IMR-90 (cell line): Measurements from ENCODE around the gene LGMN. TPM values are rescaled to one million over a fixed set of nuclear protein-coding genes. Genes with fewer than 3 reads are reported as not detected.

Experiments used
- ATAC-seq: fragments of 200-7000 bp; cut with Tn5 transposase; 2 replicates; pipeline ENCODE4 v1.9.1; 2020; ENCODE audit warnings: low read depth, mild to moderate bottlenecking, moderate library complexity
- BruUV-seq: library from RNA; stranded (reverse); fragments of 400-500 nt; replicated peaks from 2 replicates; lab custom pipeline; 2021; lab: Mats Ljungman, UMichigan
- CTCF ChIA-PET: fragments of 300-600 bp; formaldehyde crosslinking; extraction: SDS; loops from one replicate; lab custom pipeline; 2021; ENCODE audit warnings: antibody characterized with exemption; lab: Yijun Ruan, JAX
- POLR2A ChIA-PET: fragments of 300-600 bp; sonication (Branson Sonifier 250); formaldehyde crosslinking; loops from one replicate; lab custom pipeline; 2022; ENCODE audit warnings: antibody characterized with exemption; ENCODE audit not compliant: unreplicated experiment; lab: Charles Lee
- DNase-seq: peaks from one replicate; pipeline ENCODE4 v3.0.0; 2013
- H2AFZ ChIP-seq: replicated peaks from 2 replicates; pipeline ENCODE3; 2013; ENCODE audit warnings: low read length, mild to moderate bottlenecking; ENCODE audit not compliant: poor library complexity
- H2AK5ac ChIP-seq: 2 replicates; pipeline ENCODE4 v1.6.1; 2013; ENCODE audit warnings: low read depth, low read length, inconsistent platforms
- H2AK9ac ChIP-seq: replicated peaks from 2 replicates; pipeline ENCODE3; 2013; ENCODE audit warnings: mild to moderate bottlenecking, low read depth, low read length, moderate library complexity; ENCODE audit not compliant: poor library complexity
- H2BK120ac ChIP-seq: 2 replicates; pipeline ENCODE4 v1.6.1; 2013; ENCODE audit warnings: low read depth, low read length, inconsistent platforms
- H2BK15ac ChIP-seq: 3 replicates; pipeline ENCODE4 v1.6.1; 2013; ENCODE audit warnings: low read depth, low read length, inconsistent platforms
- H2BK20ac ChIP-seq: 2 replicates; pipeline ENCODE4 v1.6.1; 2013; ENCODE audit warnings: low read depth, mild to moderate bottlenecking, inconsistent platforms, low read length, moderate library complexity
- H2BK5ac ChIP-seq: 2 replicates; pipeline ENCODE4 v1.6.1; 2013; ENCODE audit warnings: mild to moderate bottlenecking, low read depth, low read length, inconsistent platforms; ENCODE audit not compliant: poor library complexity, severe bottlenecking
- H3K14ac ChIP-seq: replicated peaks from 2 replicates; pipeline ENCODE4 v1.6.1; 2013; ENCODE audit warnings: low read depth, low read length, inconsistent platforms
- H3K18ac ChIP-seq: 2 replicates; pipeline ENCODE4 v1.6.1; 2013; ENCODE audit warnings: low read depth, low read length, control low read depth
- H3K23ac ChIP-seq: 2 replicates; pipeline ENCODE4 v1.6.1; 2013; ENCODE audit warnings: low read depth, low read length, inconsistent platforms
- H3K27ac ChIP-seq: 2 replicates; pipeline ENCODE4 v1.5.1; 2013; ENCODE audit warnings: mild to moderate bottlenecking, control low read depth, low read length; ENCODE audit not compliant: insufficient read depth
- H3K27me3 ChIP-seq: 2 replicates; pipeline ENCODE4 v1.6.1; 2013; ENCODE audit warnings: low read length; ENCODE audit not compliant: control insufficient read depth, insufficient read depth
- H3K36me3 ChIP-seq: 2 replicates; pipeline ENCODE4 v1.6.1; 2013; ENCODE audit warnings: low read length, mixed read lengths; ENCODE audit not compliant: control insufficient read depth, insufficient read depth
- H3K4ac ChIP-seq: 2 replicates; pipeline ENCODE4 v1.6.1; 2013; ENCODE audit warnings: low read depth, low read length, inconsistent platforms
- H3K4me1 ChIP-seq: 2 replicates; pipeline ENCODE4 v1.6.1; 2013; ENCODE audit warnings: low read length, mixed read lengths; ENCODE audit not compliant: control insufficient read depth, insufficient read depth
- H3K4me2 ChIP-seq: 2 replicates; pipeline ENCODE4 v1.6.1; 2013; ENCODE audit warnings: low read depth, mild to moderate bottlenecking, control low read depth, low read length, moderate library complexity
- H3K4me3 ChIP-seq: 2 replicates; pipeline ENCODE4 v1.5.1; 2013; ENCODE audit warnings: low read depth, mild to moderate bottlenecking, control low read depth, low read length, moderate library complexity; ENCODE audit not compliant: insufficient read depth
- H3K56ac ChIP-seq: 2 replicates; pipeline ENCODE4 v1.6.1; 2013; ENCODE audit warnings: low read length, inconsistent platforms; ENCODE audit not compliant: insufficient read depth; ENCODE audit errors: extremely low read depth
- H3K79me1 ChIP-seq, 2 experiments: 2 replicates each; pipeline ENCODE4 v1.6.1; 2013; ENCODE audit warnings: low read length in 2 of 2, inconsistent platforms in 1 of 2, low read depth in 1 of 2
- H3K9ac ChIP-seq: 2 replicates; pipeline ENCODE4 v1.6.1; 2013; ENCODE audit warnings: low read depth, low read length, control low read depth
- H3K9me1 ChIP-seq: 2 replicates; pipeline ENCODE4 v1.6.1; 2013; ENCODE audit warnings: low read length, inconsistent platforms; ENCODE audit not compliant: insufficient read depth
- H3K9me3 ChIP-seq: 2 replicates; pipeline ENCODE4 v1.6.1; 2013; ENCODE audit warnings: low read length; ENCODE audit not compliant: control insufficient read depth, insufficient read depth
- H4K20me1 ChIP-seq: 2 replicates; pipeline ENCODE4 v1.6.1; 2013; ENCODE audit warnings: low read length, inconsistent platforms; ENCODE audit not compliant: insufficient read depth
- H4K5ac ChIP-seq: 2 replicates; pipeline ENCODE4 v1.6.1; 2013; ENCODE audit warnings: mild to moderate bottlenecking, low read depth, low read length, control low read depth
- H4K8ac ChIP-seq, 2 experiments: 2 replicates each; pipeline ENCODE4 v1.6.1; 2013; ENCODE audit warnings: low read depth in 2 of 2, low read length in 2 of 2, control low read depth in 1 of 2, inconsistent platforms in 1 of 2
- H4K91ac ChIP-seq: 2 replicates; pipeline ENCODE4 v1.6.1; 2013; ENCODE audit warnings: low read depth, low read length, inconsistent platforms; ENCODE audit not compliant: insufficient read depth
- BHLHE40 ChIP-seq: fragments of 150-350 bp; IDR thresholded peaks from 2 replicates; pipeline ENCODE4 v1.6.1; 2016; ENCODE audit warnings: mild to moderate bottlenecking, low read depth, low read length
- CEBPB ChIP-seq: IDR thresholded peaks from 2 replicates; pipeline ENCODE4 v1.6.1; 2012; ENCODE audit warnings: low read depth, low read length, improper control_type of control experiment
- CHD1 ChIP-seq: IDR thresholded peaks from 2 replicates; pipeline ENCODE4 v1.6.1; 2012; ENCODE audit warnings: low read depth, low read length, improper control_type of control experiment
- CTCF ChIP-seq: conservative IDR thresholded peaks from 2 replicates; pipeline ENCODE4 v1.5.1; 2012; ENCODE audit warnings: mild to moderate bottlenecking, low read depth, low read length, improper control_type of control experiment
- ELK1 ChIP-seq: fragments of 150-350 bp; IDR thresholded peaks from 2 replicates; pipeline ENCODE4 v1.6.1; 2016; ENCODE audit warnings: low read depth, mild to moderate bottlenecking, low read length, moderate library complexity, borderline replicate concordance
- FOS ChIP-seq: fragments of 150-350 bp; IDR thresholded peaks from 2 replicates; pipeline ENCODE4 v1.6.1; 2016; ENCODE audit warnings: low read depth, low read length
- MAFK ChIP-seq: IDR thresholded peaks from 2 replicates; pipeline ENCODE4 v1.6.1; 2012; ENCODE audit warnings: low read depth, low read length, improper control_type of control experiment
- NFE2L2 ChIP-seq: fragments of 150-350 bp; IDR thresholded peaks from 2 replicates; pipeline ENCODE4 v1.6.1; 2016; ENCODE audit warnings: low read depth, mild to moderate bottlenecking, low read length
- POLR2A ChIP-seq: IDR thresholded peaks from 2 replicates; pipeline ENCODE4 v1.6.1; 2012; ENCODE audit warnings: mild to moderate bottlenecking, low read depth, low read length
- RCOR1 ChIP-seq: IDR thresholded peaks from 2 replicates; pipeline ENCODE4 v1.6.1; 2012; ENCODE audit warnings: mild to moderate bottlenecking, low read length, improper control_type of control experiment; ENCODE audit not compliant: insufficient replicate concordance
- RFX5 ChIP-seq: IDR thresholded peaks from 2 replicates; pipeline ENCODE4 v1.8.0; 2012; ENCODE audit warnings: low read depth, mild to moderate bottlenecking, low read length, moderate library complexity
- SMC3 ChIP-seq: fragments of 150-350 bp; IDR thresholded peaks from 2 replicates; pipeline ENCODE4 v1.6.1; 2016; ENCODE audit warnings: low read depth, mild to moderate bottlenecking, antibody characterized with exemption, low read length, moderate library complexity
- WGBS, 2 experiments: methylation state at CpG; one replicate each; pipeline versions ENCODE4 v1.1.5 to v1.1.7; 2013; ENCODE audit warnings: missing lambda C conversion rate in 2 of 2; ENCODE audit not compliant: insufficient read length in 1 of 2; ENCODE audit errors: extremely low coverage in 2 of 2; 5-methylcytosine and 5-hydroxymethylcytosine counted together
- dilution Hi-C: fragments of 300-500 bp; cut with HindIII; formaldehyde crosslinking; loops from one replicate; pipeline ENCODE4 v1.14.3; 2018; ENCODE audit warnings: low sequenced_read_pairs; ENCODE audit not compliant: unreplicated experiment
- in situ Hi-C: fragments of 300-500 bp; cut with MboI; formaldehyde crosslinking; loops from 3 replicates; pipeline ENCODE4 v1.14.3; 2019; ENCODE audit warnings: low sequenced_read_pairs, inconsistent platforms, mixed read lengths
- intact Hi-C: fragments of 100-400 bp; cut with micrococcal nuclease; formaldehyde crosslinking; loops from 2 replicates; pipeline ENCODE4 v1.10.0; 2022
- polyA plus RNA-seq, 3 experiments: library from polyadenylated mRNA; depleted of rRNA; stranded (reverse); fragments of >200 nt; gene quantifications; 2 replicates each; pipeline ENCODE4 v1.2.3, GENCODE V29; 2012; ENCODE audit warnings: low replicate concordance in 1 of 3
- total RNA-seq: library from RNA; depleted of rRNA; stranded (reverse); fragments of >200 nt; gene quantifications from 2 replicates; pipeline ENCODE4 v1.2.3, GENCODE V29; 2012
- TF ChIP-seq, protein P1 (sequence below): fragments of 150-350 bp; IDR thresholded peaks from 2 replicates; pipeline ENCODE4 v1.6.1; 2017; ENCODE audit warnings: mild to moderate bottlenecking, antibody characterized with exemption, low read length, low read depth

Gene LGMN
- total and polyA plus RNA-seq, 2 of the 4 experiments (the other 2 are of a cell fraction): 19.2 to 39.3 TPM

DNA sequence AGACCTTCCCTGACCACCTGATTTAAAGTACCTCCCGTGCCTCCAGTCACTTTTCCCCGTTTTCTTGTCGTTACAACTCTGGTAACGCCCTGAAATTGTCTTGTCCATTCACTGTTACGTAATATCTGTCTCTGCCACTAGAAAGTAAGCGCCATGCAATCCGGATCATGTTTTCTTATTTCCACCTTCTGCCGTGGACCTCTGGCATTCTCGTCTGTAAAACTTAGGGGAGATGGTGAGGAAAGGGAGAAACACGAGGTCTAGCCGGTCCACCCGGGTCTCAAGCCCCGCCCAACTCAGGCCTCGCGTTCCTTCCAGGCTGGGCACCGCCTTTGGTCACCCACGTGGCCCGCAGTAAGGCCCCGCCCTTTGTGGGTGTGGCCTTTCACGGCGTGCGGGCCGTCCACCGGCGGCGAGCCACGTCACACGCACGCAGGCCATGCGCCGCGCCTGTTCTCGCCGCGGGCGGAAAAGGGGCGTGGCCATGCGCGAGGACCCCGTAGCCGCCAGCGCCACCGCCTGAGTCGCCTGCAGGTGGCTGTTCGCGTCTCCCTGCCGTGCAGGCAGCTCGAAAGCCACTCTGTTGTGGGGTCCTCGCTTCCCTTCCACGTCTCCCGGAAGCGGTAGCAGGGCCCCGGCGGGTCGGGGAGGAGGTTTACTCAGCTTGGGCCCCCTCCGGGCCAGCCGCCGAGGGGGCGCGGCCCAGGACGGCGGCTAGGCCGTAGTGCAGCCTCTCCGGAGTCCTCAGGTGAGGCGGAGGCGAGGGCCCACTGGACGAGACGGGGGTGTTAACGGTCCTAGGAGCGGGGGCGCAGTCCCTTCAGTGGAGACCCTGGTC, 45.5 kb upstream of the LGMN start, which contains the start of gene GOLGA5:
Gene GOLGA5 (plus strand): TSS at position 597 of the 838 bp plus-strand sequence. CDS start 3,133 bp downstream, outside the sequence.
- DNase-seq: peak; percentile 98
- no peaks in the 10 kb centered on the region; the same call in 1 of the 2 replicates for H3K9me3 ChIP-seq
- CTCF ChIA-PET: interaction anchor here (1.5 kb wide), 1 partner anchor 107 kb away, joined by 4 read pairs; no protein-coding TSS in a partner anchor
- peak within 1 kb of the TSS; percentile 99 for H3K4me2 ChIP-seq
- H3K9ac ChIP-seq: peak within 1 kb of the TSS; percentile 98
- peak within 1 kb of the TSS; percentile 100 for H2AK9ac ChIP-seq
- H3K4me3 ChIP-seq: peak within 1 kb of the TSS; percentile 85
- peak within 1 kb of the TSS; percentile 73 for H2BK5ac ChIP-seq
- peaks cover 2% of the 10 kb centered on the region; the same call in 1 of the 2 replicates for H3K4me1 ChIP-seq
- peak within 1 kb of the TSS; percentile 96 for H3K14ac ChIP-seq
- H3K4ac ChIP-seq: peak within 1 kb of the TSS; percentile 98
- peak within 1 kb of the TSS; percentile 92 for H4K91ac ChIP-seq
- dilution Hi-C loops (no loop called here), intact Hi-C loops (no loop called here), in situ Hi-C loops (loop anchor here (10.0 kb wide), 1 partner anchor 669 kb away; the partner anchor contains the start of genes CPSF2 and NDUFB1)
- peak within 1 kb of the TSS; percentile 86 to 100 for H4K8ac ChIP-seq
- WGBS, 2 experiments: 3% methylated on average over 34 of the region's 71 CpGs; no CpG with 5 or more reads in 1 of the 2 experiments
- peak within 1 kb of the TSS; percentile 98 for H2AFZ ChIP-seq
- POLR2A ChIA-PET: no interaction called here
- peak; percentile 97 for ATAC-seq
- H2AK5ac ChIP-seq: peak within 1 kb of the TSS; percentile 97
- H2BK120ac ChIP-seq: peak within 1 kb of the TSS; percentile 64
- BruUV-seq: no TSS peak
- peak within 1 kb of the TSS; percentile 78 for H3K18ac ChIP-seq
- H4K20me1 ChIP-seq: peaks cover 5% of the 10 kb centered on the region; the same call in 1 of the 2 replicates
- H3K79me1 ChIP-seq: peaks cover 0 to 33% of the 10 kb centered on the region in 2 experiments; a peak in 3 of 4 replicates
- H3K36me3 ChIP-seq: peaks cover 12% of the 10 kb centered on the region
- peak within 1 kb of the TSS; percentile 36; the same call in 1 of the 2 replicates for H2BK20ac ChIP-seq
- H3K56ac ChIP-seq: peak within 1 kb of the TSS; percentile 88
- H4K5ac ChIP-seq: peak within 1 kb of the TSS; percentile 95
- peak within 1 kb of the TSS; percentile 98 for H3K23ac ChIP-seq
- H3K9me1 ChIP-seq: no peaks in the 10 kb centered on the region
- H3K27ac ChIP-seq: peak within 1 kb of the TSS; percentile 88
- peak within 1 kb of the TSS; percentile 85; the same call in 2 of the 3 replicates for H2BK15ac ChIP-seq
- H3K27me3 ChIP-seq: no peaks in the 10 kb centered on the region
- no peak for TF ChIP-seq SMC3
- peak; percentile 95 for TF ChIP-seq CEBPB
- no peak for TF ChIP-seq RFX5
- TF ChIP-seq NFE2L2: peak; percentile 12; the same call in 1 of the 2 replicates
- TF ChIP-seq, protein P1, sequence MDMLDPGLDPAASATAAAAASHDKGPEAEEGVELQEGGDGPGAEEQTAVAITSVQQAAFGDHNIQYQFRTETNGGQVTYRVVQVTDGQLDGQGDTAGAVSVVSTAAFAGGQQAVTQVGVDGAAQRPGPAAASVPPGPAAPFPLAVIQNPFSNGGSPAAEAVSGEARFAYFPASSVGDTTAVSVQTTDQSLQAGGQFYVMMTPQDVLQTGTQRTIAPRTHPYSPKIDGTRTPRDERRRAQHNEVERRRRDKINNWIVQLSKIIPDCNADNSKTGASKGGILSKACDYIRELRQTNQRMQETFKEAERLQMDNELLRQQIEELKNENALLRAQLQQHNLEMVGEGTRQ: peak; percentile 94
- TF ChIP-seq RCOR1: no peak
- no peak for TF ChIP-seq ELK1
- no peak for TF ChIP-seq CTCF
- TF ChIP-seq POLR2A: peak; percentile 94
- 0 out of 2 replicates have a peak, but pooled peaks have one; percentile 13 for TF ChIP-seq FOS
- TF ChIP-seq BHLHE40: peak; percentile 41; the same call in 1 of the 2 replicates
- TF ChIP-seq MAFK: no peak
- TF ChIP-seq CHD1: peak; percentile 92; the same call in 1 of the 2 replicates
